Stimulated activated CD4-positive, alpha-beta T cell treated with anti-CD3 and anti-CD28 coated beads, Interleukin-4, amount 100 ng/mL, for 24 hours (primary cell): ENCODE measurements around the gene RSPH1.

Experiments used
- DNase-seq: peaks from one replicate; pipeline ENCODE4 v3.0.0-alpha.2; 2020

The RSPH1 gene

DNA sequence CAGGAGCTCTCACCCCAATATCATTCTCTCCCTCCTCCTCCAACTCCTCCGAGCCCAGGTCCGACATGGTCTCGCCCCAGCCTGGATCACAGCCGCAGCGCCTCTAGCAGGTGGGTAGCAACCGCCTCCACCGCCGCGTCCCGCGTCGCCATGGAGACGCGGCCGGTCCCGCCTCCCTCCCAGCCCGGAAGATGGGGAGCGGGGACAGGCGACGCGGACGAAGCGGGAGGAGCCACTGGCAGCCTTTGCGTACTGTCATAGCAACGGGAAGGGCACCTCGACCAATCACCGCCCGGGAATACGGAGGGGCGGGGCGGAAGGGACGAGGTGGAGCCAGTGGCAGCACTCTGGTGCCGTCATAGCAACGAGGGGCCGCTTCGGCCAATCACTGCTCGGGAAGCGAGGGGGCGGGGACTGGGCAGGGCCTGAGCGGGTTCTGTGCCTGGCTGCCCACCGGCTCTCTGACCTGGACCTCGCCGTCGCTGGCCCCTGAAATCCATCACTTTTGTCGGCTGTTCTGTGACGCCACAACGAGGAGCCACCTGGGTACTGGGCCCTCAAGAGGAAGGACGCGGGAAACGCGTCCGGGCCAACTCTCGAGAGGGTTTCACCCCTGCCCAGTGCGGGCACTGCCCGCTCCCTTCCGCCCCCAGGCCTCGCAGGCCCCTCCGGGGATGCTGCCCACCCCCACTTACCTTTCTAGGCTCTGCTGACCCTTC lies at the start of gene RSPH1:
RSPH1 (minus strand) TSS at position 105 of the 719 bp plus-strand sequence; CDS start at position 67, 38 bp downstream.
- DNase-seq, result peak; percentile 100

GRCh38 chr21:42545745-42546144 lies 49.7 kb upstream of the RSPH1 start:
- no peak for DNase-seq

- DNase-seq, result no peak
Measured at GRCh38 chr21:42545317-42545716, 49.3 kb upstream of the RSPH1 start.

DNA sequence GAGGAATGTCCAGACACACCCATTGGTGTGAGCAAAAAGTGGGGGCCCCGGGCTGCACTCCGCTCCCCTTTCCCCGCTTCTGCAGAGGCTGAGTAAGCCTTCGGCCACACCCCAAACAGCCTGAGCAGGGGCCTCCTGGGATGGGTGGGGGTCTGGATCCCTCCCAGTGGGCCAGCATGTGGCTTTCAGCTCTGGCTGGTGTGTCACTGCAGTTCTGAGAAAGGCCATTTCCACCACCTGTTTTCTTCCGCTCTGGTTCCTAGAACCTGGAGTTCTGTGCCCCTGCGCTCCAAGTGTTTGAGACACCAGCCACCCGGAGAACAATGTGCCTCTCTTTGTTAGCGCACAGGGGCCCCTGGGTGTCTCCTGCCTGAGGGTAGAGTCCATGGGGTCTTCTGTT lies 48.5 kb upstream of the RSPH1 start:
- DNase-seq, result no peak

- no peak for DNase-seq
Measured at GRCh38 chr21:42543106-42543847, 47.3 kb upstream of the RSPH1 start.

GRCh38 chr21:42542596-42542995 lies 46.6 kb upstream of the RSPH1 start:
- no peak for DNase-seq

DNA sequence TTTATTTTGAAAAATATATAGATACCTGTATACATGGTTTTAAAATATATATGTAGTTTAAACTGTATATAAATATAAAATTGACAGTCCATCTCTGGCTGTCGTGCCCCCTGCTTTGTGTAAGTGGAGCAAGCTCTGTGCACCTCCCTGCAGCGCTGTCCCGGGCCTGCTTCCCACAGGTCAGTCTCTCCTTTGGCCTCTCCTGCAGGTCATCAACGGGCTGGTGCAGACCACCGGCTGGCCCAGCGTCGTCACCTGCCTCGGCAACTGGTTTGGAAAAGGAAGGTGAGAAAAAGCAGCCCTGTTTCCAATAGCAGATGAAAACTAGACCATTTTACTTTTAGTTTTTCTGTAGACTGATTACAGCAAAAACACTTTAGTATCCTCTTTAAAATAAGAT lies 46.2 kb upstream of the RSPH1 start:
- DNase-seq, result no peak

DNA sequence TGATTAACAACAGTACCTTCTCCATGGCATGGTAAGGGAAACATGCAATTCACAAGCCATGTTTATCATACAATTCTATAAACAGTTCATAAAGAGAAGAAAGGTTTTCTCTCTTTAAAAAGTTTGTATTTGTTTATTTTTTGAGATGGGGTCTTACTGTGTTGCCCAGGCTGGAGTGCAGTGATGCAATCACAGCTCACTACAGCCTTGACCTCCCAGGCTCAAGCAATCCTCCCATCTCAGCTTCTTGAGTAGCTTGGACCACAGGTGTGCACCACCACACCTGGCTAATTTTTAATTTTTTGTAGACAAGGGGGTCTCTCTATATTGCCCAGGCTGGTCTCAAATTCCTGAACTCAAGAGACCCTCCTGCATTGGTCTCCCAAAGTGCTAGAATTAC lies 45.6 kb upstream of the RSPH1 start:
- DNase-seq, result no peak

DNA sequence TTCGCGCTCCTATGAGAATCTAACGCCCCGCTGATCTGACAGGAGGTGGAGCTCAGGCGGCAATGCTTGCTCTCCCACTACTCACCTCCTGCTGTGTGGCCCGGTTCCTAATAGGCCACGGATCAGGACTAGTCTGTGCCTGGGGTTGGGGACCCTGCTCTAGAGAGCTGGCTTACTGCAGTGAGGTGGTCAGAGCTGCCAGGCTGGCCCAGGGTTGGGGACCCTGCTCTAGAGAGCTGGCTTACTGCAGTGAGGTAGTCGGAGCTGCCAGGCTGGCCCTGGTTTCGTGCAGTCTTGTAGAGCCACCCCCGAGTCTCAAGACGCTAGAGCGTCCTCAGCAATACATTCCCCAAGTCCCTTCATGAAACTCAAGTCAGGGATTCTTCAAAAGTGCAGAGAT lies 45.1 kb upstream of the RSPH1 start:
- DNase-seq, result no peak

GRCh38 chr21:42540396-42540795 lies 44.4 kb upstream of the RSPH1 start:
- DNase-seq, result no peak

GRCh38 chr21:42539931-42540343 lies 43.9 kb upstream of the RSPH1 start:
- DNase-seq, result no peak

GRCh38 chr21:42539342-42539741 lies 43.3 kb upstream of the RSPH1 start:
- no peak for DNase-seq

GRCh38 chr21:42538479-42539275 lies 42.7 kb upstream of the RSPH1 start:
- no peak for DNase-seq

DNA sequence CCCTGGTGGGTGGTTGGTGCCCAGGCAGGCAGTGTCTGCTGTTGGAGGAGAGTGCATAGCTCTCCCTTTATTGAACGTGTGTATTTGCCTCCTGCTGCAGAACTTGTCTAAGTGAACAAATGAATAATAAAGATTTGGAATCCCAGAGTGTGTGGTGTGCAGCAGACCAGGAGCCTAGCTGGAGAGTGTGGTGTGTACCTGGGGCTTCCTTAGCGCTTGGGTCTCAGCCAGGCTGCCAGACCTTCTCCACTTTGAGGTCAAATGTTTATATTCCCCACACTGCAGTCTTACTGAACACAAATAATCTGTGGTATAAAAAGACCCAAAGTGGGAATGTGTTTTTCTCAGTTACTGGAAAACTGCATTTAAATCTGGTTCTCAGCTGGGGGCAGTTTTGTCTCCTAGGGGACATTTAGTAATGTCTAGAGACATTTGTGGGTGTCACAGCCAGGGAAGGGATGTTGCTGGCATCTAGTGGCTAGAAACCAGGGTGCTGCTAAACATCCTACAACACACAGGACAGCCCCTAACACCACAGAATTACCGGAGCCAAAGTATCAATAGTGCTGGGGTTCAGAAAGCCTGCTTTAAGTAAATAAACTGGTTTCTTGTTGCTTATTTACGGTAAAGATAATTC lies 41.2 kb upstream of the RSPH1 start:
- no peak for DNase-seq

DNA sequence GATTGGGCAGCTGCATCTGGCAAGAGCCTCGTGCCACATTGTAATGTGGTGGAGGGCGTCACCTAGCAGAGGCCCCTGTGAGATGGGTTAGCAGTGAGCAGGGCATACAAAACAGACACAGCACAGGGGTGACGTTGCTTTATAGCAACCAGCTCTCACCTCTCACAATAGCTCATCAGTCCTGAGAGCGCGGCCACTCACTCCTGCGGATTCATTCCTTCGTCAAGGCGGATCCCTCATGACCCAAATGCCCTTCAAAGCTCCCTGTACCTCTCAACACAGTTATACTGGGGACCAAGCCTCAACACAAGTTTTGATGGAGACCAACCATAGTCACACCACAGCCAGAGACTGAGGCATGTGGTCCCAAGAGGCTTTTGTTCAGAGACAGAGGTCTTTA lies 40.6 kb upstream of the RSPH1 start:
- no peak for DNase-seq

DNA sequence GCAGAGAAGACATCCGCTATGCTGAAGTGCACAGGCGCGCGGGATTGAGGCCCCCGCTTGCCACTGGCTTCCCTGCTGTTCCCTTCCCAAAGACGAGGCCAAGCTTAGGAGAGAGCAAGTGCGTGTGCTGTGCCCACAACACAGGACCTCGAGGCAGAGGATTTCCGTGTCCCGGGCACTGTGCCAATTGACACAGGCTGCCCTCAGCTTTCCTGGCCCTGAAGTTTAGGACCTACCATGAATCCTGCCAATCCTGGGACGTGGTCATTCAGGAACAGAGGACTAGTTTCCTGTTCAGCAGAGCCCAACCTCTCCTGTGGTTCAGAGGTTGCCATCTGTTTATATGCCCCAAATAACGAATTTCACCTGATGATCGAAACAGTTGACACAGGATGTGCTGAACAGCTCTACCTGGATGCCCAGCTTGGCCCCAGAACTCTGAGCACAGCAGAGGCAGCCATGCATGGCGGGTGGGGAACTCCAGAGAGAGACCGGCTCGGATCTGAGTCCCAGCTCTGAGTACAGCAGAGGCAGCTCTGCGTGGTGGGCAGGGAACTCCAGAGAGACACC lies 39.7 kb upstream of the RSPH1 start:
- no peak for DNase-seq

- no peak for DNase-seq
Measured at GRCh38 chr21:42534421-42535378, 38.7 kb upstream of the RSPH1 start.

- DNase-seq, result no peak
Measured at GRCh38 chr21:42533963-42534355, 37.9 kb upstream of the RSPH1 start.

GRCh38 chr21:42533306-42533962 lies 37.4 kb upstream of the RSPH1 start:
- DNase-seq, result no peak

DNA sequence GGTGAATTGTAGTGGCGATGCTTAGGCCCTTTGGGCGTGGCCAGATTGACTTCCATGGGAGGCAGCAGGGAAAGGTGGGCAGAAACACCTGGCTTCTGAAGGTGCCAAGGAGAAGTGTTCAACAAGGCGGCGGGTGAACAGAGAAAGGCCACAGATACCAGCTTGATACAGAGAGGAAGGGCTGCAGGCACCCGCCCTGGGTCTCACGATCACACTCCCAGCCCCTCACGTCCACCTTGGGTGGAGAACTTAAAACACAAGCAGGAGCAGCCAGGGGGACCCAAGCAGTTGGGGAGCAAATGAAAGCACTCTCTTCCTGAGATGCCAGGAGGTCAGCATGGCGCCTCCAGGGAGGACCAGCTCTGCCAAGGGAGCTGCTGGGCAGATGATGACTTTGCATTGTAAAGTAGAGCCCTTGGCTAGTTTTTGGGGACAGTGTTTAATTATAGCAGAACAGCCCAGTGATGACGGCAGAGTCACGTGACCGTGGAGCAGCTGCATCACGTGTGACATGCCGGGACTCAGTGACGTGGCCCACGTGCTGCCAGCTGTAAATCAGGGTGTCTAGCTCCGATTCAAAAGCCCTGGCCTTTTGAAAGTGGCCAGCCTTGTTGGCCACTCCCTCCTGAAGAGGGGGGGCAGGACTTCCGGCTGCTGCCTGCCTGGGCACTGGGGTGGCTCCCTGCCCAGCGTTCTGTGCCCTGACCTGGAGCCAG lies 36.6 kb upstream of the RSPH1 start:
- no peak for DNase-seq
